IPS DF 6.9 (cell line): ENCODE results near the gene AFF3.

Source experiments
- DNase-seq: peaks from one replicate; pipeline ENCODE4 v3.0.0-alpha.2; 2013; ENCODE audit warnings: low read depth, low spot score
- H3K27ac ChIP-seq: one replicate; pipeline ENCODE4 v1.5.1; 2013; ENCODE audit warnings: low read length, control low read depth
- H3K27me3 ChIP-seq: 2 replicates; pipeline ENCODE4 v1.6.1; 2013; ENCODE audit warnings: mild to moderate bottlenecking, low read length; ENCODE audit not compliant: control insufficient read depth, insufficient read depth
- H3K36me3 ChIP-seq: 2 replicates; pipeline ENCODE4 v1.6.1; 2013; ENCODE audit warnings: low read length; ENCODE audit not compliant: control insufficient read depth, insufficient read depth
- H3K4me1 ChIP-seq: 2 replicates; pipeline ENCODE4 v1.6.1; 2013; ENCODE audit warnings: low read length; ENCODE audit not compliant: control insufficient read depth, insufficient read depth
- H3K4me3 ChIP-seq: 2 replicates; pipeline ENCODE4 v1.5.1; 2013; ENCODE audit warnings: mild to moderate bottlenecking, low read length
- H3K9me3 ChIP-seq: 2 replicates; pipeline ENCODE4 v1.6.1; 2013; ENCODE audit warnings: low read length, inconsistent platforms; ENCODE audit not compliant: control insufficient read depth, insufficient read depth
- WGBS: extraction: QIAGEN DNeasy Blood & Tissue Kit; methylation state at CpG from one replicate; pipeline ENCODE4 v1.1.7; 2013; ENCODE audit warnings: mixed read lengths, missing lambda C conversion rate; ENCODE audit not compliant: insufficient read length, insufficient coverage; 5-methylcytosine and 5-hydroxymethylcytosine counted together

The AFF3 gene

GRCh38 chr2:100148883-100149282 is 6.5 kb upstream of the AFF3 start:
- no CpG with 5 or more reads among the region's 4 CpGs for WGBS
- H3K27ac ChIP-seq: no peak overlapping the region
- DNase-seq: no peak
- no peaks in the 10 kb centered on the region for H3K9me3 ChIP-seq
- H3K36me3 ChIP-seq: no peaks in the 10 kb centered on the region
- no peaks in the 10 kb centered on the region for H3K27me3 ChIP-seq
- no peaks in the 10 kb centered on the region for H3K4me1 ChIP-seq
- H3K4me3 ChIP-seq: no peak overlapping the region

DNA sequence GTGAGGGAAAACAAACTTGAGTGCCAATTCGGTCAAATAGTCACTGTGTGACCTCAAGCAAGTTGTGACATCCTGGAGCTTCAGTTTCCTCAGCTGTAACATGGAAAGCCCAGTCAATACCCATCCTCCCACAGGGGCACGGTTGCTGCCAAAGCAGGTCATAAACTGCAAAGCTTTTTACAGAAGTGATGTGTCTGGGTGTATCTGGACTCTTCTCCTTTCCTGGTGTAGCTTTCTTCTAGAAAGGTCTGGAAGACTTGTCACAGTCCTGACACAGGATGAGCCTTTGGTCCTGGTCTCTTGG is 4.2 kb upstream of the AFF3 start:
- H3K9me3 ChIP-seq: no peaks in the 10 kb centered on the region
- no CpG with 5 or more reads among the region's 2 CpGs for WGBS
- no peak overlapping the region for H3K27ac ChIP-seq
- H3K4me3 ChIP-seq: no peak overlapping the region
- H3K4me1 ChIP-seq: no peaks in the 10 kb centered on the region
- H3K27me3 ChIP-seq: no peaks in the 10 kb centered on the region
- no peak for DNase-seq
- H3K36me3 ChIP-seq: no peaks in the 10 kb centered on the region

- Histone ChIP-seq H3K4me3 (no peak overlapping the region), H3K27me3 (no peaks in the 10 kb centered on the region), H3K36me3 (no peaks in the 10 kb centered on the region), H3K4me1 (no peaks in the 10 kb centered on the region), H3K27ac (no peak overlapping the region), H3K9me3 (no peaks in the 10 kb centered on the region)
- no CpG with 5 or more reads among the region's 11 CpGs for WGBS
- no peak for DNase-seq
Measured at GRCh38 chr2:100145893-100146656, 3.7 kb upstream of the AFF3 start.

- WGBS: no CpG with 5 or more reads among the region's 6 CpGs
- DNase-seq: no peak
- Histone ChIP-seq H3K27me3 (no peaks in the 10 kb centered on the region), H3K4me1 (no peaks in the 10 kb centered on the region), H3K27ac (no peak overlapping the region), H3K36me3 (no peaks in the 10 kb centered on the region), H3K9me3 (no peaks in the 10 kb centered on the region), H3K4me3 (no peak overlapping the region)
Measured at GRCh38 chr2:100143286-100143685, 896 bp upstream of the AFF3 start.

DNA sequence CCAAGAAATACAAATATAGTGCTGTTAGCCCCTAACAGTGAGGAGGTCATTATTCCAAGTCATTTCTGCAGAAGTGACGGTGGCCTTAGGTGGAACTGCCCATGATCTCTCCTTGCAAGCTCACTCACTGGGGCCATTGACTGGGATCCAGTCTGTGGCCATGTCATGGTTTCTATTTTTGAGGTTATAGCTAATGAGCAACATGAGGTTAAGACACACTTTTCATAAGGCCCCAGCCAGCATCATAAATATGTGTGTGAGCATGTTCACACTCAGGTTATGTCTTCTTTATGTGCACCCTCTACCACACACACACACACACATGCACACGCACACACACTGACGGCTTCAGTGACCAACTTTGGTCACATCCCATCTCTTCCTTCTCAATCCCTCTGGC is 484 bp downstream of the AFF3 start:
- WGBS: no CpG with 5 or more reads among the region's 3 CpGs
- Histone ChIP-seq H3K27ac (no peak overlapping the region), H3K4me3 (no peak overlapping the region), H3K9me3 (no peaks in the 10 kb centered on the region), H3K4me1 (no peaks in the 10 kb centered on the region), H3K27me3 (no peaks in the 10 kb centered on the region), H3K36me3 (no peaks in the 10 kb centered on the region)
- no peak for DNase-seq

- Histone ChIP-seq H3K4me1 (no peaks in the 10 kb centered on the region), H3K9me3 (no peaks in the 10 kb centered on the region), H3K4me3 (no peak overlapping the region), H3K27ac (no peak overlapping the region), H3K27me3 (no peaks in the 10 kb centered on the region), H3K36me3 (no peaks in the 10 kb centered on the region)
- no CpG with 5 or more reads among the region's 3 CpGs for WGBS
- no peak for DNase-seq
Measured at GRCh38 chr2:100140582-100140981, 1.8 kb downstream of the AFF3 start.

DNA sequence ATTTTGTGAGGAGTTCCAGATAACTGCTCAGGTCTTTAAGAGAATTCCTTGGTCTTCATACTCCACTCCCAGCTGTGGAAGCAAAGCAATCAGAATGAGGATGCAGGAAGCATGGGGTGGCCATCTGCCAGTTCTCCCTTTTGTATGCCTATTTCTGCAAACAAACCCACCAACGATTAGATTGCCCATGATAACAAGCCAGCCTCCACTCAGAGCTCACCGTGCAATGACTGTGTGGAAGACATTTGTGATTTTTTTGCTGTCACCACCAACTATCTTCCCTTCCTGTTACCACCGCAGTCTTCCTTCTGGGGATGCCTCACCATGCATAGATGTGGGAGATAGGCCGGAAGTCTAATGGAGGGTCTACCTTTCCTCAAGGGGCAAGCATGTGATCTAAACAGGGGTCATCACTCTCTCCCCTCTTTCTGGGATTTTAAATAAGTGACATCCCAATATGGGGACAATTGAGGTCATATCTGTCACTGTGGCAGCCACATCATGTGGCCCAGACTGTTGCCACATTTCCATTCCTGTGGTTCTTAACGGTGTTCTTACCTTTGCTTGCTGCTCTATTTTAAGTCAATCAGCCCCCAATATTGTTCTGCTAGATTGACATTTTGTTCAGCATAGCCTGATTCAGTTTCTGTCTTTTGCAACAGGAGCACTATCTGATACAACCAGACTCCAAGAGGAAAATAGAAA is 4.4 kb downstream of the AFF3 start:
- H3K36me3 ChIP-seq: no peaks in the 10 kb centered on the region
- WGBS: no CpG with 5 or more reads among the region's 5 CpGs
- H3K27me3 ChIP-seq: no peaks in the 10 kb centered on the region
- H3K4me1 ChIP-seq: no peaks in the 10 kb centered on the region
- H3K9me3 ChIP-seq: no peaks in the 10 kb centered on the region
- H3K27ac ChIP-seq: no peak overlapping the region
- DNase-seq: no peak
- H3K4me3 ChIP-seq: no peak overlapping the region

DNA sequence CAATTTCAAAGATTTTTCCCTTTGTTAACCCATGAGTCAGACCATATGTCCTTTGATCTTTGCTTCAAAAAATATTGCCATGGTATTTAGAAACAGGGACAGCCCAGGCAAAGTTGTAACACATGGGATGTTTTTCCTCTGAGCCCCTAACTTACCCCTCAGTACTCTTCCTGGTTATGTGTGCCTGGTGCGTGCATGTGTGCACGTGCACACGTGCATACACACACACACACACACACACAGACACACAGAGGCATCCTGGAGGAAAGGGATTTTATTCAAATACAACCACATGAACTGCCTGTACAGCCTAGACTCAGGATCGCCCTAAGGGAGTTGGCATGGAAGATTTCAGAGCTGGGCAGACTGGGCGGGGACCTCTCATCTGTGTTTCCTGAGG is 5.1 kb downstream of the AFF3 start:
- no CpG with 5 or more reads among the region's 5 CpGs for WGBS
- Histone ChIP-seq H3K4me3 (no peak overlapping the region), H3K36me3 (no peaks in the 10 kb centered on the region), H3K27me3 (no peaks in the 10 kb centered on the region), H3K4me1 (no peaks in the 10 kb centered on the region), H3K9me3 (no peaks in the 10 kb centered on the region), H3K27ac (no peak overlapping the region)
- no peak for DNase-seq

GRCh38 chr2:100136310-100136709 is 6.1 kb downstream of the AFF3 start:
- Histone ChIP-seq H3K4me1 (no peaks in the 10 kb centered on the region), H3K9me3 (no peaks in the 10 kb centered on the region), H3K27ac (no peak overlapping the region), H3K4me3 (no peak overlapping the region), H3K36me3 (no peaks in the 10 kb centered on the region), H3K27me3 (no peaks in the 10 kb centered on the region)
- no peak for DNase-seq
- no CpG with 5 or more reads among the region's 4 CpGs for WGBS

GRCh38 chr2:100135415-100135814 is 7.0 kb downstream of the AFF3 start:
- no peaks in the 10 kb centered on the region for H3K9me3 ChIP-seq
- no CpG with 5 or more reads among the region's 5 CpGs for WGBS
- H3K36me3 ChIP-seq: no peaks in the 10 kb centered on the region
- no peak for DNase-seq
- H3K4me1 ChIP-seq: no peaks in the 10 kb centered on the region; the same call in 1 of the 2 replicates
- no peak overlapping the region for H3K4me3 ChIP-seq
- H3K27me3 ChIP-seq: no peaks in the 10 kb centered on the region
- no peak overlapping the region for H3K27ac ChIP-seq
